H1 (cell line): ENCODE results near the gene TP53I11. TPM values are rescaled to one million over a fixed set of nuclear protein-coding genes. Genes with fewer than 3 reads are reported as not detected.
A peak's percentile ranks its signal among the peaks of the same experiment; 100 is the strongest.

Experiments
- BACH1 ChIP-seq: IDR thresholded peaks from 2 replicates; pipeline ENCODE4 v1.6.1; 2012; ENCODE audit warnings: low read length, improper control_type of control experiment
- CEBPB ChIP-seq: IDR thresholded peaks from 2 replicates; pipeline ENCODE4 v1.6.1; 2012; ENCODE audit warnings: low read depth, low read length
- CTBP2 ChIP-seq: IDR thresholded peaks from 2 replicates; pipeline ENCODE4 v1.7.0; 2011; ENCODE audit warnings: borderline replicate concordance, mild to moderate bottlenecking, moderate library complexity, mixed read lengths, low read length; ENCODE audit not compliant: insufficient read depth, insufficient read length
- FOSL1 ChIP-seq: IDR thresholded peaks from 2 replicates; pipeline ENCODE4 v1.6.1; 2011; ENCODE audit warnings: mild to moderate bottlenecking, low read depth, low read length, moderate library complexity; ENCODE audit not compliant: insufficient read depth
- GABPA ChIP-seq: IDR thresholded peaks from 2 replicates; pipeline ENCODE4 v1.6.1; 2011; ENCODE audit warnings: mild to moderate bottlenecking, low read length, moderate library complexity, borderline replicate concordance; ENCODE audit not compliant: insufficient read depth
- HDAC2 ChIP-seq, 2 experiments: fragments of 300-600 bp in 1 of 2; sonication (generic) in 1 of 2; IDR thresholded peaks; 2 replicates each; pipeline ENCODE4 v1.6.1; 2011 to 2012; ENCODE audit warnings: low read depth in 2 of 2, low read length in 2 of 2, mild to moderate bottlenecking in 2 of 2, moderate library complexity in 2 of 2, borderline replicate concordance in 1 of 2, inconsistent platforms in 1 of 2
- NRF1 ChIP-seq: IDR thresholded peaks from 2 replicates; pipeline ENCODE4 v1.6.1; 2011; ENCODE audit warnings: mild to moderate bottlenecking, low read depth, low read length, improper control_type of control experiment
- POLR2A ChIP-seq, 2 experiments: IDR thresholded peaks; 1 replicate in 1 of 2; 2 replicates in 1 of 2; pipeline ENCODE4 v1.6.1; 2011; ENCODE audit warnings: low read depth in 2 of 2, low read length in 2 of 2, mild to moderate bottlenecking in 2 of 2; ENCODE audit errors: control extremely low read depth in 1 of 2
- SP4 ChIP-seq: IDR thresholded peaks from 2 replicates; pipeline ENCODE4 v1.6.1; 2012; ENCODE audit warnings: low read length, inconsistent platforms
- SUZ12 ChIP-seq: fragments of 200-600 bp; sonication (generic); IDR thresholded peaks from 2 replicates; pipeline ENCODE4 v1.6.1; 2012; ENCODE audit warnings: mild to moderate bottlenecking, inconsistent platforms, low read length, moderate library complexity, mixed read lengths
- TEAD4 ChIP-seq: IDR thresholded peaks from 2 replicates; pipeline ENCODE4 v1.6.1; 2012; ENCODE audit warnings: low read depth, low read length, inconsistent platforms, mixed read lengths
- polyA plus RNA-seq, 7 experiments: library from polyadenylated mRNA; depleted of rRNA in 3 of 7; stranded (reverse) in 5 of 7; unstranded in 2 of 7; fragments of >200 nt in 5 of 7; fragments of 200-250 nt in 2 of 7; gene quantifications; 1 replicate in 5 of 7; 2 replicates in 1 of 7; 4 replicates in 1 of 7; pipeline versions ENCODE4 v1.2.1 to v1.2.3, GENCODE V29; 2011 to 2013; ENCODE audit warnings: missing spikeins in 2 of 7, mixed read lengths in 2 of 7
- total RNA-seq: library from RNA; stranded (reverse); fragmentation: NEBNext Ultra II Directional; extraction: Animal tissue kit (Norgen Biotek cat#: 25700); gene quantifications from 2 replicates; pipeline ENCODE4 v1.2.1, GENCODE V29; 2021

The TP53I11 gene
- total and polyA plus RNA-seq, 2 of the 8 experiments (the other 6 are each of a cell fraction or from before 2014, with no cell fraction given), result 34.0 to 46.3 TPM

DNA sequence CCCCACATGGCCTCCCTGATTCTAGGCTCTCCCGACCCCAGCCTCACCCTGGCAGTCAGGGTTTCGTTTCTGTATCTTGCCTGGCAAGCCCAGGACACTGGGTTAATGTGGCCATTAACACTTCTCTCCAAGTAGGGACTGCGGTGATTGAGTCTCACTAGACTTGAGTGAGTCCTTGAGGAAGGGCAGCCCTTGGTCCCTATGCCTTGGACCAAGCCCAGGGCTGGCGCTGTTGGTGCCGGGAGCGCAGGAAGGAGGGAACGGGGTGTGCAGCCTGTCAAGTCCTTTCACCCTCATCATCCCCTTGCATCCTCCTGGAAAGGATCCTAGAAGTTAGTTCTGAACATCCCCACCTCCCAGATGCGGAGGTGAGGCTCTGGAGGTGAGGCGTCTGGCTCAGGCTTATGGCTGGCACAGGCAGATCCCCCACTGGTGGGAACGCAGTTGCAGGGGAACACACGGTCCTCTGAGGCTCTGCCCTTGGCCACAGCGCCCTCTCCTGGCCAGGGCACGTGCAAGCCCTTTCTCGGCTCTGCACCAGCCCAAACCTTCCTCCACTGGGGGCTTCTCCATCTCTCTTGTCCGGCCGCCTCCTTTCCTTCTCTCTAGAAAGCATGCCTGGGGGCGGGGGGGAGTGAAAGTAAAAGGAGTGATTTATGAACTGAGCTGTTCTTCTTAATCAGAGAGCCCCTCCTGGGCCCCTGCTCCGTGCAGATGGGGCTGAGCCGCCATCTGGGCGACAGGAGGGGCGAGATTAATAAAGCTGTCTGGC lies 56.7 kb downstream of the TP53I11 start (continued):
- TF ChIP-seq TEAD4 (no peak; the same call in 1 of the 2 replicates), GABPA (peak; percentile 68; the same call in 1 of the 2 replicates), FOSL1 (no peak), POLR2A (IDR thresholded peaks at IDR 0.05; ENCODE audit: control extremely low read depth in 1 of 2, low read depth in 2 of 2, low read length in 2 of 2) (no peak), SUZ12 (no peak), SP4 (no peak), CTBP2 (no peak), HDAC2 (IDR thresholded peaks at IDR 0.05; ENCODE audit: borderline replicate concordance in 1 of 2, low read depth in 2 of 2, low read length in 2 of 2) (no peak), NRF1 (no peak), BACH1 (peak; percentile 70; the same call in 1 of the 2 replicates), CEBPB (peak; percentile 16; the same call in 1 of the 2 replicates)
